HL-60/S4 treated with retinoic acid at 250 ng/mL for 4 days and 3 days (cell line): ENCODE data around the gene ATP11C.
"Not testable (repeated sequence)": the region's sequence is repeated elsewhere in the genome, so short reads cannot be mapped to it uniquely, and the experiment has no call there.

Source experiments
- in situ Hi-C: fragments of 300-500 bp; cut with MboI; formaldehyde crosslinking; loops from 2 replicates; pipeline ENCODE4 v1.7.0; 2022; ENCODE audit warnings: low sequenced_read_pairs

The ATP11C gene

DNA sequence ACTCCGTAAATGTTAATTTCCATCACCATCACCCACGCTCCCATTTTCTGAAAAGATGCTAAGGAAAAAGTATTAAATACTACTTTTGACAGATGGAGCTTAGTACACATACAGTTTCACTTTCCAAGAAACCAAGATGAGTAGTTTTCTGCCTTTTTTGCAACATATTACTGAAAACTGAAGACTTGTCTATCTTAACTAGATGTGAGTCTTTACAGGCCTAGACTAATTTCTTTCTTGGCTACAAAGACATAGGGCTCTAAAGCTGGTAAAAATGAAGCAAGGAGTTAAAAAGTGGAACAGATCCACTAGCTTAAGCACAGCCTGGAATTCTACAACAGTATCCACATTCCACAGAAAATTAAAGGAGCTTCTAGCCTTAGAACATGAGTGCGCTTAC lies 68.2 kb downstream of the ATP11C start:
- in situ Hi-C loops: no loop called here

DNA sequence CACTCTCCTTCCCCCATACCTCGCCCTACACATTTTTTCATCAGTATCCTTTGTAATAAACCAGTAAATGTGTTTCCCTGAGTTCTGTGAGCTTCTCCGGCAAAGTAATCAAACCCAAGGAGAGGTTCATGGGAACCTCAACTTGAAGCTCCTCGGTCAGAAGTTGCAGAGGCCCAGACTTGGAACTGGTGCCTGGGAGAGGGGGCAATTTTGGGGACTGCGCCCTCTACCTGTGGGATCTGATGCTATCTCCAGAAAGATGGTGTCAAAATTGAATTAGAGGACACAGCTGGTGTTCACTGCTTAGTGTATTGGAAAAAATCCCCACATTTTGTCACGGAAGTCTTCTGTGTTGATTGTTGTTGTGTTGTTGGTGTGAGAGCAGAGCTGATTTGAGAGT lies 70.6 kb downstream of the ATP11C start:
- in situ Hi-C loops: no loop called here

- in situ Hi-C loops: not testable (repeated sequence)
Measured at GRCh38 chrX:139856826-139857225, 76.0 kb downstream of the ATP11C start.

- in situ Hi-C loops: no loop called here
Measured at GRCh38 chrX:139851730-139852129, 81.1 kb downstream of the ATP11C start.

DNA sequence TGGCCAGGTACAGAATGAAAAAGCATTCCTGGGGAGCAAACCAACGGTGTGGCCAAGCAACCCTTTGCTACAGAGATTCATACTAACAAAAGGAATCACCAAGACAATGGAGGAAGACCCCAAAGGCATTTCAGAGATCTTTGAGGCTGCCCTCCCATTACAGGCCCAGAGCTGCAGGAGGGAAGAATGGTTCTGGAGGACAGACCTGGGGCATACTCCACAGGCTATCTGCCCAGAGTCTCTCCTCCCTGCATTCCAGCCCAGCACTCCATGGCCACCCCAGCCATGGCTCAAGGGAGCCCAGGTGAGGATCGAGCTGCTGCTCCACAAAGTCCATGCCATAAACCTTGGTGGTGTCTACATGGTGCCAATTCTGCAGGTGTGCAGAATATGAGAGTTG lies 81.9 kb downstream of the ATP11C start:
- in situ Hi-C loops: no loop called here

GRCh38 chrX:139844884-139845283 lies 88.0 kb downstream of the ATP11C start:
- in situ Hi-C loops: no loop called here

GRCh38 chrX:139844163-139844562 lies 88.7 kb downstream of the ATP11C start:
- in situ Hi-C loops: no loop called here

GRCh38 chrX:139842326-139843185 lies 90.3 kb downstream of the ATP11C start:
- in situ Hi-C loops: no loop called here

- in situ Hi-C loops: not testable (repeated sequence)
Measured at GRCh38 chrX:139836335-139836734, 96.5 kb downstream of the ATP11C start.

DNA sequence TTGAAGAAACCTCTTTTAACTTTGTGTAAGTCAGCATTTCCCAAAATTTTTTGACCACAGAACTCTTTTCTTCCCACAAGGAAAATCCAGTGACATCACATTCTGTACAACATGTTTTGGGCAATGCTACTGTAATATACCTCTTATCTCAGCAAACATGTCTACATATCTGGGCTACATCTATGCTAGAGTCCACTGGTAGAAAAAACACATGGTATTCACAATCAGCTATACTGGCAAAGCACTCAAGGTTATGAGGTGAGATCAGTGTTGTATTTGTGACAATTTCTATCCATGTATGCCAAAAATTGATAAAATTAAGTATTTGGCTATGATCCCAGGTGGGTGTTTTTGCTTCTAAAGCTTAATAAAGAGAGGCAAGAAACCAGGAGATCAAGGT lies 98.0 kb downstream of the ATP11C start:
- in situ Hi-C loops: no loop called here

GRCh38 chrX:139832718-139833309 lies 100.0 kb downstream of the ATP11C start:
- in situ Hi-C loops: no loop called here

GRCh38 chrX:139831675-139832456 lies 101.0 kb downstream of the ATP11C start:
- in situ Hi-C loops: no loop called here

GRCh38 chrX:139831017-139831416 lies 101.8 kb downstream of the ATP11C start:
- in situ Hi-C loops: no loop called here

- in situ Hi-C loops: no loop called here
Measured at GRCh38 chrX:139828830-139829229, 104.0 kb downstream of the ATP11C start.

DNA sequence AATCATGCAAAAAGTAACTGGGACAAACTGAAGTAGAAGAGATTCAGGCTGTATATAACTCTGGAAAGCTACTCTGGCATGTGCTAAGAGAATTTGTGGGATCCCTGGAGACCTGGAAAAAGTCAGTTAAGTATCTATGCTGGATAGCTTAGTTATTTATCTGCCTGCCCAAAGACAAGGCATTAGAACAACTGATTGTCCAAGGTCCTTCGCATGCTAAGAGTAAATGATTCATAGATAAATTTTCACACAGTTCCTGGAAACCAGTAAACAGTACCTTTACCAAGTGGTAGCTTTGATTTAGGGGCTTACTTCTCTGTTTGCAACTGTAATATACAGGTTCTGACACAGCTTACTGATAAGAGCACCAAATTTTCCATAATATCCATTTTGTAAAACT lies 104.8 kb downstream of the ATP11C start:
- in situ Hi-C loops: no loop called here

GRCh38 chrX:139826065-139827044 lies 106.5 kb downstream of the ATP11C start:
- in situ Hi-C loops: no loop called here

- in situ Hi-C loops: no loop called here
Measured at GRCh38 chrX:139825618-139826017, 107.2 kb downstream of the ATP11C start.

GRCh38 chrX:139823806-139824205 lies 109.0 kb downstream of the ATP11C start:
- in situ Hi-C loops: no loop called here

DNA sequence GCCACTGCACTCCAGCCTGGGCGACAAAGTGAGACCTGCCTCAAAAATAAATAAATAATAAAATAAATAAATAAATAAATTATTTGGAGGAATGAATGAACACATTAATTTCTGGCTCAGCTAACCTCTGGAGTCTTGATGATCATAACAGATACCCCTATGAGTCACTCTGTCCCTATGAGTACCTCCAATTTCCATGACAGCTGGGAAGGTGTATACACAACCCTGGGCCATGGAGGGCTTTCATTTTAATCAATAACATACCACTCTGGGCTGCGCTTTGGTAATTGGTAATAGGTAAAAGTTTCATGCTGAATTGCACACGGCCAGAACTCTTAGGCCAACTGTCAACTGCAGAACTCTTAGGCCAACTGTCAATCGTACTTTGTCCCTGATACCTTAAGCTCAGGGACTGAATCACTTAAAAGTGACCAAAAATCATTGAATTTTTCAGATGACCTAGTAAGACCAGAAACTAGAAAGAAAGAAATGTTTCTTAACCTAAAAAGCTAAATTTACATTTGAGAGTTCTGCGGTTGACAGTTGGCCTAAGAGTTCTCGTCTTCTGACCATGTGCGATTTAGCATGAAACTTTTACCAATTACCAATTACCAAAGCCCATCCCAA lies 112.4 kb downstream of the ATP11C start:
- in situ Hi-C loops: no loop called here

GRCh38 chrX:139816204-139816603 lies 116.6 kb downstream of the ATP11C start:
- in situ Hi-C loops: no loop called here
